Skin epidermis (tissue), 12 donors: ENCODE results near the gene CHMP4B.
A peak's percentile ranks its signal among the peaks of the same experiment; 100 is the strongest.

Experiments used
- H3K27ac ChIP-seq, 21 experiments: fragments of 200-600 bp; sonication (generic) in 11 of 21; one replicate each; pipeline ENCODE4 v1.5.0; 2020; ENCODE audit warnings: mild to moderate bottlenecking in 3 of 21, inconsistent platforms in 2 of 21, moderate library complexity in 2 of 21
- H3K4me3 ChIP-seq, 7 experiments: fragments of 200-600 bp; sonication (generic) in 2 of 7; one replicate each; pipeline ENCODE4 v1.5.0; 2020; ENCODE audit warnings: inconsistent platforms in 2 of 7, mild to moderate bottlenecking in 2 of 7, moderate library complexity in 1 of 7

Gene CHMP4B, protein sequence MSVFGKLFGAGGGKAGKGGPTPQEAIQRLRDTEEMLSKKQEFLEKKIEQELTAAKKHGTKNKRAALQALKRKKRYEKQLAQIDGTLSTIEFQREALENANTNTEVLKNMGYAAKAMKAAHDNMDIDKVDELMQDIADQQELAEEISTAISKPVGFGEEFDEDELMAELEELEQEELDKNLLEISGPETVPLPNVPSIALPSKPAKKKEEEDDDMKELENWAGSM

DNA sequence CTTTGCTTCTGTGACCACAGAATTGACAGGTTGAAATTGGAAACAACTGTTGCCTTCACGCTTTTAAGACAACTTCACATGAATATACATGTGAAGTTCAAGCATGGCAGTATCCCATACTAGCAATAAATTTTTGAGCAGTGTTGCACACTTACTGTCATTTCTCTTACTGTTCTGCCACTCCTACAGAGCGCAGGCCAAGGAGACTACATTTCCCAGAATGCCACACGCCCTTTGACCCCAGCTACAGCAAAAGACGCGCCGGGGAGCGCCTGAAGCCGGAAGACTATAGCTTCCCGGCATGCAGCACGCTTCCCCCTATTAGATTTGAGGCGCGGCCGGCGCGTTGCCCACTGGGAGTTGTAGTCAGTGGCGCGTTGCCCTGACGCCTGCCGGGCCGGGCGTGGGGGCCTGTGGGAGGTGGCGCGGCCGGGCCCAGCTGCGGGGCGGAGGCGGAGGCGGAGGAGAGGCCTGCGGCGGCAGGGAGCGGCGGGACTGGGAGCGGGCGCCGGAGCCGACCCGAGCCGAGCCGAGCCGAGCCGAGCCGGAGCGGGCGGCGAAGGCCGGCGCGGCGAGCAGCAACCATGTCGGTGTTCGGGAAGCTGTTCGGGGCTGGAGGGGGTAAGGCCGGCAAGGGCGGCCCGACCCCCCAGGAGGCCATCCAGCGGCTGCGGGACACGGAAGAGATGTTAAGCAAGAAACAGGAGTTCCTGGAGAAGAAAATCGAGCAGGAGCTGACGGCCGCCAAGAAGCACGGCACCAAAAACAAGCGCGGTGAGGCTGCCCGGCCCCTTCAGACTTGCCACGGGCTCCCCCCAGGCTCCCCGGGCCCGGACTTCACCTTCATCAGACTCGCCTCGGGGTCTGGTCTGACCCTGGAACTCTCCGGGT lies at the start of gene CHMP4B:
CHMP4B (plus strand) TSS at position 464 of the 891 bp plus-strand sequence; CDS start at position 585, 121 bp downstream.
- Histone ChIP-seq H3K27ac (peak within 1 kb of the TSS; percentile 90 to 100 (median 98)), H3K4me3 (peak within 1 kb of the TSS; percentile 75 to 95 (median 88))

DNA sequence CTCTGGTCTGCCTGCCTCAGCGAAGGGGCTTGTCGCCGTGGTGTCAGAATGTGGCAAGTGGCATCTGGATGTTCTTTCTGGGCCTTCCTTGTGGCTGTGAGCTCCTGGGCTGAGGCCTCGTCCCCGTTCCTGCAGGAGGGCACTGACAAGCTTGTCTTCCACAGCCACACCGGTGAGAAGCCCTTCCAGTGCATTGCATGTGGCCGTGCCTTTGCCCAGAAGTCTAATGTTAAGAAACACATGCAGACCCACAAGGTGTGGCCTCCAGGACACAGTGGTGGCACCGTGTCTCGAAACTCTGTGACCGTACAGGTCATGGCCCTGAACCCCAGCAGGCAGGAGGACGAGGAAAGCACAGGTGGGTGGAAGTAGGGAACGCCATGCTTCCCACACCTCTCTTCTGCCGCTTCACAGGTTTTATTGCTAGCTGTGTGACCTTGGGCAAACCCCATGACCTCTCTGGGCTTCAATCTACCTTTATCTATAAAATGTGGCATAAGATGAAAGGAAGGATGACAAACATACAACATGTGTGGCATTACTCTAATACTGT lies 49.4 kb upstream of the CHMP4B start:
- no peak overlapping the region for H3K4me3 ChIP-seq

DNA sequence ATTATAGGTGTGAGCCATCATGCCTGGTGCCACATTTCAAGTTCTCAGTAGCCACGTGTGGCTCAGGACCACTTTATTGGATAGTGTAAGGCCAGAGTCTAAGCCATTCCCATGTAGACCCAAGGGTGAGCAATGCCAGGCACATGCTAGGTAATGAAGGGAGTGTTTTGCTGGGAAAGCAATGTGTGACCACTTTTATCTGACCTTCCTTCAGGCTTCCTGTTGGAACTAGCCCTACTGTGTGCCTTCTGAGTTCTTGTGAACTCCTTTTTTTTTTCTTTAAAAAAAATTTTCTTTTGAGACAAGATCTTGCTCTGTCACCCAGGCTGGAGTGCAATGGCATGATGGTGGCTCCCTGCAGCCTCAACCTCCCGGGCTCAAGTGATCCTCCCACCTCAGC lies 46.0 kb upstream of the CHMP4B start:
- Histone ChIP-seq H3K4me3 (no peak overlapping the region), H3K27ac (no peak overlapping the region)

More for the DNA sequence above, 49.4 kb upstream of the CHMP4B start:
- H3K27ac ChIP-seq = no peak overlapping the region

DNA sequence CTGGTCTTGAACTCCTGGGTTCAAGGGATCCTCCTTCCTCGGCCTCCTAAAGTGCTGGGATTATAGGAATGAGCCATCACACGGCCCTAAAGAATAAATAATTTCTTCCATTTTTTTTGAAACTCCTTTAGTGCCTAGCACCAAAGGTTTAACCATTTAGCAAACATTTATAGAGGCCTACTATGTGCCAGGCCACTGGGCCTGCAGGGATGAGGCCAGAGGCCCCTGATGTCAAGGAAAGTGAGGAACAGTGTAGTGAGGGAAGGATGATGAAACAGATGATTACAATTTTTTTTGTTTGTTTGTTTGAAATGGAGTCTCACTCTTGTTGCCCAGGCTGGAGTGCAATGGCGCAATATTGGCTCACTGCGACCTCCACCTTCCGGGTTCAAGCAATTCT lies 45.6 kb upstream of the CHMP4B start:
- no peak overlapping the region for H3K27ac ChIP-seq

DNA sequence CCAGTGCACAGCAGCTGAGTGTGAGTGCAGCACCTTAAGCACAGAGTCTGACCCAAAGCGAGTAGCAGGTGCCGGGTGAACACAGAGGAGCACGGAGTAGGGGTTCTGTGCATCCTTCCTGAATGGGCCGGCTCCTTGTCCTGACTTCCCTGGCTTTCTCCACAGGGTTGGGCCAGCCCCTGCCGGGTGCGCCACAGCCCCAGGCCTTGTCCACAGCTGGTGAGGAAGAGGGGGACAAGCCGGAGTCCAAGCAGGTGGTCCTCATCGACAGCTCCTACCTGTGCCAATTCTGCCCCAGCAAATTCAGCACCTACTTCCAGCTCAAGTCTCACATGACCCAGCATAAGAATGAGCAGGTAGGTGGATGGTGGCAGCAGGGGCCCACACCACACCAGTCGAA lies 44.5 kb upstream of the CHMP4B start:
- no peak overlapping the region for H3K4me3 ChIP-seq

More for the DNA sequence above, 45.6 kb upstream of the CHMP4B start:
- H3K4me3 ChIP-seq = no peak overlapping the region

DNA sequence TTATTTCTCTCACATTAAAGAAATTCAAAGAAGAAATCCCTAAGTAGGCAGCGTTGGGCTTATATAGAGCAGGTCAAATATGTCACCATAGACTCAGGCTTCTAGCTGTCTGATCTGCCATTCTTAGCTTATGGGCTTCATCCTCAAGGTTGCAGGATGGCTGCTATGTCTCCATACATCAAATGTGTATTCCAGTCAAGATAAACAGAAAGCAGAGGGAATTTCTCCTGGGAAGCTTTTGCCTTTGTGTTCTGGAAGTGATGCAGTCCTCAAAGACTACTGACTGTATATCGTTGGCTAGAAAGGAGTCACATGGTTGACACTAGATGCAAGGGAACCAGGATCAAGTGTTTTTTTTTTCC lies 43.4 kb upstream of the CHMP4B start:
- no peak overlapping the region for H3K4me3 ChIP-seq
- H3K27ac ChIP-seq = no peak overlapping the region

More for the DNA sequence above, 44.5 kb upstream of the CHMP4B start:
- H3K27ac ChIP-seq = no peak overlapping the region

DNA sequence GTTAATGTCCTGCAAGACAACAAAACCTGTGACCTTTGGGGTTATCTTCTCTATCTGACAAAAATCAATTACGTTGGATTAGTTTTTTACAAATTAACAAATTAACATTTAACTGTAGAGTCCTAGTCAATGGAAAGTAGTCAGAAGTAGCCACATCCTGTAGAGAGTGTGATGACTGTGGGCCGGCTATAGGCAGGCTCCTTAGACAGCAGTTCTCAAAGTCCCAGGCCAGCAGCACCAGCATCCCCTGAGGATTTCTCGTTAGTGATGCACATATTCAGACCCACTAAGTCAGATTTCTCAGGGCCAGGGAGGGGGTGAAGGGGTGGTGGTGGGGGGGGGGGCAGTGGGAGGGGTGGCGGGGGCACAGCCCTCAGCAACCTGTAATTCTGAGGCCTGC lies 42.1 kb upstream of the CHMP4B start:
- Histone ChIP-seq H3K27ac (no peak overlapping the region), H3K4me3 (no peak overlapping the region)

DNA sequence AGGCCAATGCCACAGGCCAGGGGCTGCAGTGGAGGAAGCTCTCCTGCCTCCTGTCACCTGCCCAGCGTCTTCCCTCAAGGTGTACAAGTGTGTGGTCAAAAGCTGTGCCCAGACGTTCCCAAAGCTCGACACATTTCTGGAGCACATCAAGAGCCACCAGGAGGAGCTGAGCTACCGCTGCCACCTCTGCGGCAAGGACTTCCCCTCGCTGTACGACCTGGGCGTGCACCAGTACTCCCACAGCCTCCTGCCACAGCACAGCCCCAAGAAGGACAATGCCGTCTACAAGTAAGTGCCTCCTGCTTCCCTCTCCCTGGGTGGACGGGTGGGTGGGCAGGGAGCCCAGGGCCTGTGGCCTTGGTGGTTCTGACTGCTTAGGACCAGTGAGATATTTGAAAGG lies 41.1 kb upstream of the CHMP4B start:
- H3K4me3 ChIP-seq = no peak overlapping the region
- H3K27ac ChIP-seq = peak overlapping the region in 1 of 21 experiments; percentile 28

DNA sequence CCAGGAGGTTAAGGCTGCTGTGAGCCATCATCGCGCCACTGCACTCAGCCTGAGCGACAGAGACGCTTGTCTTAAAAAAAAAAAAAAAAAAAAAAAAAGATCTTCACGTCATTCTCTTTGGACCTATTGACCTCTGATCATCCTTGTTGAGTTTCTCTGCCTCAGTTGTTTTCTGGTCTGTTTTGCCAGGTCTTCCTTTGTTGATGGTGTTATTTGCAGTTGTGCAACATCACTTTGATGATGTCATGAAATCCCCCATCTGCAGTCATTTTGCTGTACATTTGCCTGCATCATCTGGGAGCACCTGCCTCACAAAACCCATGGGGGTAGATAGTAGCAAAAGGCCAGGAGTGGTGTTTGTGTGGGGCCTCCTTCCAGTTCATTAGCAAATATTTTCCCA lies 39.2 kb upstream of the CHMP4B start:
- H3K27ac ChIP-seq = no peak overlapping the region
- H3K4me3 ChIP-seq = no peak overlapping the region

DNA sequence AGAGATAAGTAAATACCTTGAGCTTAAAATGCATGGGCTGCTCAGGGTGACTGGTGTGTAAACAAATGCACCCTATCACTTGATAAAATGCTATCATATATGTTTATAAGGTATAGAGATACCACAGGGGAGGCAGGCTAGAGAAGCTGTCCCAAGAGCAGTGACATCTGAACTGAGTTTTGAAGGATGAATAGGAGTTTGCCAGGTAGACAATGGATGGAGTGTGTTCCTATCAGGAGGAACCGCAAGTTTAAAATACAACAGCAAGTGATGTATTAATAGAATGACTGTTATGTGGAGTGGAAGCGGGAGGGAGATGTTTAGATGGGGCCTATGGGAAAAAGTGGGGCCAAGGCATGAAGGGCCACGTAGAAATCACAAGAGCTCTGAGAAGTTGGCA lies 38.7 kb upstream of the CHMP4B start:
- Histone ChIP-seq H3K4me3 (no peak overlapping the region), H3K27ac (no peak overlapping the region)

DNA sequence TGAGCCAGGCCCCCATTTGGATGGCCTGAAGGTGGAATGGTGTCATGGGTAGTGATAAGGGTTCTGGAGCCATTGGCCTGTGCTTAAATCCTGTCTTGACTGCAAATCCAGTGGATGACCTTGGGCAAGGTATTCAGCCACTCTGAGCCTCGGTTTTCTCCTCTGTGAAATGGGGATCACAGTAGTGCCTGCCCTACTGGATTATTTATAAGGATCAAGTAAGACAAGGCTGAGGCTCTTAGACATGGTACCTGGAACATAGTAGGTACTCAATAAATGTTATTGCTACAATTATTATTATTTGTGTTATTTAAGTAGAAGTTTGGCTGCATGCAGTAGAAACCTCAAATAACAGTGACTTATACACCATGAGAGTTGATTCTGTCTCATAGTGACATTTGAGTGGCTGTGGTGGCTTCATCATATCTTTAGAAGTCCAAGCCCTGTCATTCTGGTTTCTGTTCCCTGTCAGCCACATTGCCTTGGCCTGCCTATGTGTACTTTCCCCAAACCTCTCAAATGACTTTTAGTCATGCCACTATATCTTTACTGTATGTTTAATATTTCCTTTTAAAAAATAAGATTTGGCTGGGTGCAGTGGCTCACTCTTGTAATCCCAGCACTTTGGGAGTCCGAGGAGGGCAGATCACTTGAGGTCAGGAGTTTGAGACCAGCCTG lies 37.6 kb upstream of the CHMP4B start:
- no peak overlapping the region for H3K27ac ChIP-seq

DNA sequence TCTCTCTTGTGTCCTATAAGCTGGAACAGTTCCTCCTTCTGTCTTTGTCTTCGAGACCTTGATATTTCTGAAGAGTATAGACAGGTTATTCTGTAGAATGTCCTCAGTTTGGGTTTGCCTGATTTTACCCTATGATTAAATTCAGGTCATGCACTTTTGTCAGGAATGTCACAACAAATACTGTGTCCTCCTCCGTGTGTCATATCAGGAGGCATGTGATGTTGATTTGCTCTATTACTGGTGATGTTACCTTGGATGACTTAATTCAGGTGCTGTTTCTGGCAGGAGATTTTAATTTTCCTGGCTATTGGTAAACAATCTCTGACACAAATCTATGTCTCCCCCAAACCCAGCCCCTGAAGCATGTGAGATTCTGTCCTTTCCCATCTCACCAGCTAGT lies 33.3 kb upstream of the CHMP4B start:
- peak overlapping the region in 1 of 21 experiments; percentile 20 for H3K27ac ChIP-seq
- H3K4me3 ChIP-seq = no peak overlapping the region

More for the DNA sequence above, 37.6 kb upstream of the CHMP4B start:
- H3K4me3 ChIP-seq = no peak overlapping the region

DNA sequence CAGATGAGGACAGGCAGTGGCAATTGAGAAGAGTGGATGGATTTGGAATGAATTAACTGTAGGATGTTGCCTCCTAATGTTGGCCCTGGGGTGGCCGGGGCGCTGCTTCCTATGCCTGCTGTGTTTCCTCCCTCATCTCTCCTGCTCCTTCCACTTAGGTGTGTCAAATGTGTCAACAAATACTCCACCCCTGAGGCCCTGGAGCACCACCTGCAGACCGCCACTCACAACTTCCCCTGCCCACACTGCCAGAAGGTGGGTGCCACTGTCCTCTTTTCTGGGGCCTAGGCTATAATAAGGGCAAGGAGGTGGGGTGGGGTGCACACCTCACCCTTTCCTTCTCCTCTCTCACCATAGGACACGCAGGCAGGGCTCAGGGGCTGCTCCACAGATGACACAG lies 30.0 kb upstream of the CHMP4B start:
- no peak overlapping the region for H3K27ac ChIP-seq
- no peak overlapping the region for H3K4me3 ChIP-seq

DNA sequence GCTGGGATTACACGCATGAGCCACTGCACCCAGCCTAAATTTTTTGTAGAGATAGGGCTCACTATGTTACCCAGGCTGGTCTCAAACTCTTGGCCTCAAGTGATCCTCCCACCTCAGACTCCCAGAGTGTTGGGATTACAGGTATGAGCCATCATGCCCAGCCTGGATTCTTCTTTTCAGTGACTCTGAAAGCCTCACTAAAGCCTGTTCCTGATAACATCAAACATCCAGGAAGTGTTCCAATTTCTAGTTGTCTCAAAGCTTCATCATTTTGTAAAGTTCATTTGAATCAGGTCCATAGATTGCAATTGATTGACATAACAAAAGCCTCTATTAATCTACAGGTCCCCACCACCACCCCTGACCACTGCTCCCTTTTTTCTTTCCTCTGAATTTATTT lies 29.2 kb upstream of the CHMP4B start:
- H3K27ac ChIP-seq = no peak overlapping the region
- H3K4me3 ChIP-seq = no peak overlapping the region

DNA sequence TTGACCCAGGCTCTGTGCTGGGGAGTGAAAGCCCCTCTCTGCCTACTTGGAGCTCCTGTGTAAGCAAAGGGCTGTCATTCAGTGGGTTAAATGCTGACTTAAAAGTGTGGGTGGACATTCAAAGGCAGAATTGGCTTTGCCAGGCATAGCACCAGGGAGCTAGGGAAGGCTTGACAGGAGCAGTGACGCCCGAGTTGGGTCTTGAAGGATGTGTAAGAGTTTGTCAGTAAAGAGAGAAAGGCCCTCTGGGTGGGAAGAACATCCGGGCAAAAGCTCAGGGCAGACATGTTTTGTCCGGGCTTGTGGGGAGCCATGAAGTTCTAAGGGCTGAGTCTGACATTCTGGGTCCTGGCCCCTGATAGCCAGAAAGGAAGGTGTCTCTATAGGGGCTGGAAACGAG lies 27.9 kb upstream of the CHMP4B start:
- Histone ChIP-seq H3K27ac (peak overlapping the region in 1 of 21 experiments; percentile 19), H3K4me3 (no peak overlapping the region)

DNA sequence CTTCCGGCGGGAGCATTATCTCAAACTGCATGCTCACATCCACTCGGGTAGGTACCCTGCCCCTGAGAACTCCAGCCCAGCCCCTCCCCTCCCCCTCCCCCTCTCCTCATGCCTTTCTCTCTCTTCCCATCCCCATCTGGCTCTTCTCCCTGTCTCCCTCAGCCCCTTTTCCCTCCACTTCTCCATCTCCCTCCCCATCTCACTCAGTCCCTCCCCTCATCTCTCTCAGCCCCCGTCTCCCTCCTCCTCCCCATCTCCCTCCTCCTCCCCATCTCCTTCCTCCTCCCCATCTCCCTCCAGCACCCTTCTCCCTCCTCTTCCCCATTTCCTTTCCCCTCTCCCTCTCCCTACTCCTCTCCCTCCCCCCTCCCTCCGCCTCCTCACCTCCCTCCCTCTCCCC lies 27.3 kb upstream of the CHMP4B start:
- H3K27ac ChIP-seq = peak overlapping the region in 1 of 21 experiments; percentile 19

DNA sequence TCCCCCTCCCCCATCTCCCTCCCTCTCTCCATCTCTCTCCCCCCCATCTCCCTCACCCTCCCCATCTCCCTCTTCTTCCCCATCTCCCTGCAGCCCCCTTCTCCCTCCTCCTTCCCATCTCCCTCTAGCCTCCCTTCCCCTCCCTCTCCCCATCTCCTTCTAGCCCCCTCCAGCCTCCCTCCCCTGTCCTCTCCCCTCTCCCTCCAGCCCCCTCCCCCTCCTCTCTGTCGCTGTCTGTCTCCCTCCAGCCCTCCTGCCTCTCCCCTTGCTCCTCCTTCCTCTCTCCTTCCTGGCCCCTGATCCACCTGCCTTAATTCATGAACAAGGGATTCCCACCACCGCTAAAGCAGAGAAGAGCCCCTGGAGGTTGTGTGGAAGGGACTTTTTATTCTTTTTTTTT lies 26.9 kb upstream of the CHMP4B start:
- Histone ChIP-seq H3K27ac (no peak overlapping the region), H3K4me3 (no peak overlapping the region)

More for the DNA sequence above, 27.3 kb upstream of the CHMP4B start:
- H3K4me3 ChIP-seq = no peak overlapping the region

DNA sequence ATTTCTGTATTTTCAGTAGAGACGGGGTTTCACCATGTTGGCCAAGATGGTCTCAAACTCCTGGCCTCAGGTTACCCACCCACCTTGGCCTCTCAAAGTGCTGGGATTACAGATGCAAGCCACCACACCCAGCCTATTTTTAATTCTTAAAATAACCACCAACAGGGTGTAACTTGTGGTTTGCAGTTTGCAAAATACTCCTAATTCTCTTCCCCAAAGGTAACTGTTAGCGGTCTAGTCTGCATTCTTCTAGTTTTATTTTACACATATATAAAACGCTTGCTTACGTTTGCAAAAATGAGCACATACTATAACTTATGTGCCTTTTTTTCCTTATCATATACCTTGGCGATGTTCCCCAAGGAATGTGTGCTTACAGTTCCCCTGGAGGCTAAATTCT lies 25.6 kb upstream of the CHMP4B start:
- H3K4me3 ChIP-seq = no peak overlapping the region
- H3K27ac ChIP-seq = no peak overlapping the region

DNA sequence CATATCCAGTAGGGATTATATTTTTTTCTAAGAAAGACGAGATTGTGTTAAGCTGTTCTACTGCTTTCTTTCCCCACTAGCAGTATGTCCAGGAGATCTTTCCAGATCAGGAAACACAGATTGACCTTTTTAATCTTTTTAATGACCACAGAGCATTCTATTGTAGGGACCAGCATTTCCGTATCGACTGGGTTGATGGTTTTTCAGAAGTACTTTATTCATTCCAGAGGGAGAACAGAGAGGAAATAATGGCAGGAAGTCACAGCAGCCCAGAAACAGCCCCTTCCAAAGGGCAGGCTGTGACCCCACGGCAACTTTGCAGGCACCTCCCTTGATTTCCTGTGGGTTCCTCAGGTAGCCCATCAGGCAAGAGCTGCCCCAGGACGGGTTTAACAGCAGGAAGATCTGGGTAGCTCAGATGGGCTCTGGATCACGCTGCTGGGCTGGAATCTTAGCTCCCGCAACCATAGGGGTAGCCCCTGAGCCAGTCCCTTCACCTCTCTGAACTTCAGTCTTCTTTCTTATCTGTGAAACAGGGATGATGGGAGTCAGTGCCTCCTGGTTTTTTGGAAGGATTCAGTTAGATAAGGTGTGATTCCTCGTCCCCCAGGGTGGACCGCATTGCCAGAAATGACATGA lies 23.8 kb upstream of the CHMP4B start:
- H3K27ac ChIP-seq = no peak overlapping the region
- no peak overlapping the region for H3K4me3 ChIP-seq
